HCT116 (cell line): ENCODE measurements around the gene OTOP3. TPM values are rescaled to one million over a fixed set of nuclear protein-coding genes. Genes with fewer than 3 reads are reported as not detected.

Experiments
- ATAC-seq: fragments of 200-7000 bp; cut with Tn5 transposase; 2 replicates; pipeline ENCODE4 v1.9.1; 2020; ENCODE audit warnings: mild to moderate bottlenecking, moderate library complexity
- BruUV-seq: library from RNA; stranded (reverse); fragments of 400-500 nt; replicated peaks from 2 replicates; lab custom pipeline; 2021; lab: Mats Ljungman, UMichigan
- CTCF ChIA-PET: fragments of 300-600 bp; sonication (Branson Sonifier 250); formaldehyde crosslinking; loops from one replicate; lab custom pipeline; 2021; ENCODE audit warnings: antibody characterized with exemption; lab: Charles Lee
- POLR2A ChIA-PET: fragments of 300-600, 350-600 bp; sonication (Branson Sonifier 250); formaldehyde crosslinking; loops from one replicate; lab custom pipeline; 2021; ENCODE audit warnings: antibody characterized with exemption; lab: Charles Lee
- RAD21 ChIA-PET, 2 experiments: fragments of 300-600 bp; sonication (Branson Sonifier 250); formaldehyde crosslinking; loops; one replicate each; lab custom pipeline; 2023; ENCODE audit warnings: low total read pairs in 2 of 2; ENCODE audit not compliant: uncharacterized antibody in 2 of 2, unreplicated experiment in 2 of 2, low non-redundant PET in 1 of 2; lab: Charles Lee
- DNase-seq: peaks from one replicate; pipeline ENCODE4 v3.0.0-alpha.2; 2010; ENCODE audit warnings: low read depth, low spot score
- H2AFZ ChIP-seq: fragments of 200-600 bp; shearing (Covaris generic), sonication (generic); 2 replicates; pipeline ENCODE4 v1.6.1; 2017; ENCODE audit warnings: low read depth, mixed run types, mixed read lengths, antibody characterized with exemption, low read length; ENCODE audit not compliant: poor library complexity, severe bottlenecking
- H3K27ac ChIP-seq: 2 replicates; pipeline ENCODE4 v1.5.1; 2012; ENCODE audit warnings: low read depth, low read length
- H3K27me3 ChIP-seq: fragments of 200-600 bp; sonication (generic); 2 replicates; pipeline ENCODE4 v1.6.1; 2016; ENCODE audit warnings: mixed run types, low read length, mixed read lengths; ENCODE audit not compliant: insufficient read depth
- H3K36me3 ChIP-seq, 2 experiments: fragments of 200-500 bp in 1 of 2; fragments of 200-600 bp in 1 of 2; sonication (Bioruptor generic) in 1 of 2; sonication (generic) in 1 of 2; 2 replicates each; pipeline versions ENCODE4 v1.5.1 to v1.6.1; 2014 to 2016; ENCODE audit warnings: low read length in 2 of 2, inconsistent platforms in 1 of 2, mixed read lengths in 1 of 2, mixed run types in 1 of 2; ENCODE audit not compliant: insufficient read depth in 2 of 2, control insufficient read depth in 1 of 2
- H3K4me1 ChIP-seq, 2 experiments: fragments of 200-600 bp in 1 of 2; sonication (generic) in 1 of 2; 2 replicates each; pipeline versions ENCODE4 v1.5.1 to v1.6.1; 2012 to 2017; ENCODE audit warnings: low read length in 2 of 2, inconsistent platforms in 1 of 2, mild to moderate bottlenecking in 1 of 2, mixed read lengths in 1 of 2, mixed run types in 1 of 2, moderate library complexity in 1 of 2; ENCODE audit not compliant: insufficient read depth in 2 of 2, control insufficient read depth in 1 of 2
- H3K4me2 ChIP-seq: fragments of 200-600 bp; sonication (generic); 2 replicates; pipeline ENCODE4 v1.6.1; 2017; ENCODE audit warnings: mixed run types, low read length, mixed read lengths
- H3K4me3 ChIP-seq, 2 experiments: fragments of 200-600 bp in 1 of 2; sonication (generic) in 1 of 2; replicated peaks in 1 of 2; 2 replicates each; pipeline ENCODE4 v1.5.1; 2011 to 2016; ENCODE audit warnings: low read length in 2 of 2, control low read depth in 1 of 2, low read depth in 1 of 2, mild to moderate bottlenecking in 1 of 2, mixed read lengths in 1 of 2, mixed run types in 1 of 2
- H3K79me2 ChIP-seq: fragments of 200-600 bp; sonication (generic); 2 replicates; pipeline ENCODE4 v1.6.1; 2017; ENCODE audit warnings: mild to moderate bottlenecking, mixed run types, low read length, moderate library complexity, mixed read lengths; ENCODE audit not compliant: insufficient read depth
- H3K9ac ChIP-seq: fragments of 200-600 bp; sonication (generic); 2 replicates; pipeline ENCODE4 v1.6.1; 2016; ENCODE audit warnings: low read length, mixed read lengths
- H3K9me2 ChIP-seq: fragments of 200-600 bp; sonication (generic), shearing (Covaris generic); 2 replicates; pipeline ENCODE4 v1.6.1; 2017; ENCODE audit warnings: mixed run types, mild to moderate bottlenecking, moderate library complexity; ENCODE audit not compliant: insufficient read depth
- H3K9me3 ChIP-seq, 2 experiments: fragments of 200-500 bp in 1 of 2; fragments of 200-600 bp in 1 of 2; sonication (Bioruptor generic) in 1 of 2; sonication (generic) in 1 of 2; 2 replicates each; pipeline ENCODE4 v1.6.1; 2014 to 2017; ENCODE audit warnings: low read length in 2 of 2, mixed read lengths in 2 of 2, inconsistent platforms in 1 of 2, low read depth in 1 of 2, mild to moderate bottlenecking in 1 of 2, mixed run types in 1 of 2, moderate library complexity in 1 of 2; ENCODE audit not compliant: control insufficient read depth in 1 of 2, insufficient read depth in 1 of 2
- H4K20me1 ChIP-seq: fragments of 200-600 bp; sonication (generic), shearing (Covaris generic); 2 replicates; pipeline ENCODE4 v1.6.1; 2017; ENCODE audit warnings: mixed run types, mild to moderate bottlenecking, moderate library complexity; ENCODE audit not compliant: insufficient read depth
- CEBPB ChIP-seq: IDR thresholded peaks from 2 replicates; pipeline ENCODE4 v1.6.1; 2012; ENCODE audit warnings: low read depth
- CTCF ChIP-seq, 3 experiments: fragments of 200-600 bp in 1 of 3; sonication (generic) in 1 of 3; IDR thresholded peaks in 2 of 3; conservative IDR thresholded peaks in 1 of 3; 2 replicates each; pipeline ENCODE4 v1.5.1; 2012 to 2017; ENCODE audit warnings: low read depth in 2 of 3, low read length in 2 of 3, antibody characterized with exemption in 1 of 3, borderline replicate concordance in 1 of 3, control low read depth in 1 of 3, mild to moderate bottlenecking in 1 of 3, mixed read lengths in 1 of 3, mixed run types in 1 of 3, moderate library complexity in 1 of 3; ENCODE audit not compliant: insufficient read depth in 1 of 3
- ELF1 ChIP-seq: IDR thresholded peaks from 2 replicates; pipeline ENCODE4 v1.6.1; 2012; ENCODE audit warnings: low read depth, borderline replicate concordance
- EZH2 ChIP-seq: fragments of 200-600 bp; sonication (generic); IDR thresholded peaks from 2 replicates; pipeline ENCODE4 v1.6.1; 2017; ENCODE audit warnings: antibody characterized with exemption, mixed run types
- EZH2phosphoT487 ChIP-seq: fragments of 200-600 bp; IDR thresholded peaks from 2 replicates; pipeline ENCODE4 v1.6.1; 2018; ENCODE audit warnings: antibody characterized with exemption, borderline replicate concordance
- JUND ChIP-seq: IDR thresholded peaks from 2 replicates; pipeline ENCODE4 v1.6.1; 2012
- MAX ChIP-seq: IDR thresholded peaks from 2 replicates; pipeline ENCODE4 v1.6.1; 2012
- POLR2AphosphoS5 ChIP-seq: IDR thresholded peaks from 2 replicates; pipeline ENCODE4 v1.6.1; 2011; ENCODE audit warnings: mild to moderate bottlenecking, low read depth, low read length, moderate library complexity
- TCF7L2 ChIP-seq: IDR thresholded peaks from 2 replicates; pipeline ENCODE4 v1.7.0; 2011; ENCODE audit warnings: borderline replicate concordance, inconsistent platforms; ENCODE audit not compliant: insufficient read depth, insufficient read length; ENCODE audit errors: extremely low read depth
- YY1 ChIP-seq: IDR thresholded peaks from 2 replicates; pipeline ENCODE4 v1.6.1; 2011; ENCODE audit warnings: low read length, low read depth, moderate library complexity, mild to moderate bottlenecking; ENCODE audit not compliant: insufficient replicate concordance; ENCODE audit errors: extremely low read depth
- ZFX ChIP-seq: fragments of 450-650 bp; IDR thresholded peaks from 2 replicates; pipeline ENCODE4 v1.6.1; 2017
- intact Hi-C: fragments of 100-400 bp; cut with micrococcal nuclease; formaldehyde crosslinking; loops from 2 replicates; pipeline ENCODE4 v1.10.0; 2022
- total RNA-seq: library from RNA; stranded (reverse); gene quantifications from one replicate; pipeline ENCODE4 v1.2.1, GENCODE V29; 2021; ENCODE audit not compliant: unreplicated experiment

The OTOP3 gene
- total RNA-seq, 1 experiment from 2014 or later = not detected

DNA sequence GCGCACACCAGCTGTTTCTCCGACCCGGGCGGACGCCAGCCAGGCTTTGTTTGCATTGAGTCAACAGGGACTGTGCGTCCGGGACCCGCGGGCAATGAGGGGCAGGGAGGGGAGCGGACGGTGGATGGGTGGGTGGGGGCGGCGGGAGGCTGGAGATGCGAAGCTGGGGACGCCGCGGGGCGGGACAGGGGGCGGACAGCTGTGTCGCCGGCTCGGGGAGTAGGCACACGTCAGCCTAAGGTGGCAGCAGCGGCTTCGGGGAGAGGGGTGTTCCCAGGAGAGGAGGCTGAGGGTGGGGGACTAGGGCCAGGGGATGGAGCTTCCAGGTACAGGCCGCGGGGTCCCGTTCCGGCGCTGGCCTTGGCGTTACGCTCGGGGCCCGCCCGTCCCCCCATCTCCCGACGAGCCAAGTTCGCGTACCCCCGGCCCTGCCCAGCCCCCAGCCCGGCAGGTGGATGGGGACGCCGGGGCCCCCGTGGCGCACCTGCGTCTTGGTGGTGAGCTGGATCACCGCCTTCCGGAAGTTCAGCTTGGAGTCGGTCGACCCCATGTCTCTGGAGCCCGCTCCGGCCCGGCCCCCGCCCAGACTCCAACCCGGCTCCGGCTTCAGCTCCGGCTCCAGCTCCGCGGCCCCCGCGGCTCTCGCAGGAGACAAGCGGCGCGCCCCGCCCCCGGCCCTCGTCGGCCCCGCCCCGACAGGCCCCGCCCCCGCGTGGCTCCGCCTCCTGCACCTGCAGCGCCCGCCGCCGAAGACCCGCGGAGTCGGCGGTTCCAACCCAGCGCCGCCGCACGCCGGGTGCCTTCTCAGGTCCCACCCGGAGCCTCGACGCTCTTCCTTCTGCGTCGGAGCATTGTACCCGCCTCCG lies 36.6 kb downstream of the OTOP3 start, which contains the start of gene HID1:
Gene HID1, minus strand, starts transcription at position 653 of the 866 bp plus-strand sequence. Its CDS starts 103 bp downstream, at position 550.
- no peaks in the 10 kb centered on the region for H3K79me2 ChIP-seq
- ATAC-seq = peak; percentile 89
- H3K4me3 ChIP-seq = peak within 1 kb of the TSS; percentile 80 to 84
- ChIA-PET RAD21 (interaction anchor here (1.0 kb wide), 2 partner anchors 11 to 19 kb away, joined by 3 read pairs; no protein-coding TSS in a partner anchor), POLR2A (interaction anchor here (0.8 to 2.2 kb wide), 6 partner anchors 10 to 99 kb away, joined by 3 to 11 read pairs (median 4); partner anchors contain the start of genes CDR2L, FDXR and MRPL58), CTCF (interaction anchor here (0.8 to 4.5 kb wide), 6 partner anchors 9 to 229 kb away, joined by 3 to 36 read pairs (median 4); no protein-coding TSS in a partner anchor)
- peak within 1 kb of the TSS; percentile 98 for H3K4me2 ChIP-seq
- H3K27me3 ChIP-seq = no peaks in the 10 kb centered on the region
- H2AFZ ChIP-seq = peak within 1 kb of the TSS; percentile 87
- no peak for DNase-seq
- intact Hi-C loops = no loop called here
- no peaks in the 10 kb centered on the region for H3K36me3 ChIP-seq
- H3K27ac ChIP-seq = peak within 1 kb of the TSS; percentile 48; the same call in 1 of the 2 replicates
- H3K4me1 ChIP-seq = peaks cover 36 to 39% of the 10 kb centered on the region in 2 experiments
- TF ChIP-seq MAX (peak; percentile 51), CEBPB (no peak), POLR2AphosphoS5 (peak; percentile 72), ZFX (0 out of 2 replicates have a peak, but pooled peaks have one; percentile 39)
- H3K9ac ChIP-seq = peak within 1 kb of the TSS; percentile 69
- H3K9me2 ChIP-seq = no peaks in the 10 kb centered on the region
- BruUV-seq = no TSS peak
- H3K9me3 ChIP-seq = no peaks in the 10 kb centered on the region
- H4K20me1 ChIP-seq = no peaks in the 10 kb centered on the region

GRCh38 chr17:74972973-74973328 lies 37.3 kb downstream of the OTOP3 start:
- peak overlapping the region; percentile 80 to 84 for H3K4me3 ChIP-seq
- no peaks in the 10 kb centered on the region for H3K36me3 ChIP-seq
- no peaks in the 10 kb centered on the region for H3K9me3 ChIP-seq
- no peaks in the 10 kb centered on the region for H4K20me1 ChIP-seq
- no peak for ATAC-seq
- no TSS peak for BruUV-seq
- no peak overlapping the region for H3K27ac ChIP-seq
- DNase-seq = no peak
- H3K9ac ChIP-seq = no peak overlapping the region
- H3K79me2 ChIP-seq = no peaks in the 10 kb centered on the region
- peak overlapping the region; percentile 98 for H3K4me2 ChIP-seq
- RAD21 ChIA-PET = interaction anchor here in 1 of 2 experiments (1.0 kb wide), 1 partner anchor 11 kb away, joined by 3 read pairs; no protein-coding TSS in a partner anchor
- H2AFZ ChIP-seq = peak overlapping the region; percentile 87
- no peaks in the 10 kb centered on the region for H3K9me2 ChIP-seq
- H3K4me1 ChIP-seq = peaks cover 36% of the 10 kb centered on the region in 2 experiments
- POLR2A ChIA-PET = interaction anchor here (1.4 to 2.2 kb wide), 4 partner anchors 11 to 40 kb away, joined by 3 to 11 read pairs (median 4); partner anchors contain the start of genes CDR2L and MRPL58
- CTCF ChIA-PET = interaction anchor here (0.8 to 4.5 kb wide), 7 partner anchors 9 to 229 kb away, joined by 3 to 36 read pairs (median 4); no protein-coding TSS in a partner anchor
- intact Hi-C loops = no loop called here
- no peaks in the 10 kb centered on the region for H3K27me3 ChIP-seq
- TF ChIP-seq EZH2phosphoT487 (no peak), CTCF (IDR thresholded peaks at IDR 0.05 in 2 of 3, conservative IDR thresholded peaks at IDR 0.05 in 1 of 3; ENCODE audit: borderline replicate concordance in 1 of 3, insufficient read depth in 1 of 3, low read depth in 2 of 3, low read length in 2 of 3) (no peak), JUND (no peak), ELF1 (no peak), YY1 (no peak), EZH2 (no peak), TCF7L2 (no peak)
